ENCODE measurements around the gene RABEP2.
"Not testable (repeated sequence)": the region's sequence is repeated elsewhere in the genome, so short reads cannot be mapped to it uniquely, and the experiment has no call there.

The RABEP2 gene

GRCh38 chr16:28904363-28904762 is 20.7 kb downstream of the RABEP2 start:
- DNase-seq (ENCODE audit: low read depth in 1 of 2, low spot score in 1 of 2) = no peak

- no peak for DNase-seq (ENCODE audit: low read depth in 1 of 2, low spot score in 1 of 2)
Measured at GRCh38 chr16:28903344-28904042, 21.5 kb downstream of the RABEP2 start.

GRCh38 chr16:28902909-28903308 is 22.1 kb downstream of the RABEP2 start:
- DNase-seq (ENCODE audit: low read depth in 1 of 2, low spot score in 1 of 2) = no peak

GRCh38 chr16:28901862-28902261 is 23.2 kb downstream of the RABEP2 start:
- no peak for DNase-seq (ENCODE audit: low read depth in 1 of 2, low spot score in 1 of 2)

- DNase-seq (ENCODE audit: low read depth in 1 of 2, low spot score in 1 of 2) = no peak
Measured at GRCh38 chr16:28900601-28901000, 24.4 kb downstream of the RABEP2 start.

- no peak for DNase-seq (ENCODE audit: low read depth in 1 of 2, low spot score in 1 of 2)
Measured at GRCh38 chr16:28899882-28900590, 25.0 kb downstream of the RABEP2 start.

- DNase-seq (ENCODE audit: low read depth in 1 of 2, low spot score in 1 of 2) = no peak
Measured at GRCh38 chr16:28898942-28899341, 26.1 kb downstream of the RABEP2 start.

- DNase-seq (ENCODE audit: low read depth in 1 of 2, low spot score in 1 of 2) = no peak
Measured at GRCh38 chr16:28898266-28898665, 26.8 kb downstream of the RABEP2 start.

GRCh38 chr16:28897826-28898225 is 27.2 kb downstream of the RABEP2 start:
- DNase-seq (ENCODE audit: low read depth in 1 of 2, low spot score in 1 of 2) = no peak

GRCh38 chr16:28895609-28896008 is 29.4 kb downstream of the RABEP2 start:
- no peak for DNase-seq (ENCODE audit: low read depth in 1 of 2, low spot score in 1 of 2)

GRCh38 chr16:28893291-28893690 is 31.7 kb downstream of the RABEP2 start:
- DNase-seq (ENCODE audit: low read depth in 1 of 2, low spot score in 1 of 2) = no peak

GRCh38 chr16:28891964-28892890 is 32.8 kb downstream of the RABEP2 start:
- no peak for DNase-seq (ENCODE audit: low read depth in 1 of 2, low spot score in 1 of 2)

GRCh38 chr16:28890355-28890754 is 34.7 kb downstream of the RABEP2 start:
- DNase-seq (ENCODE audit: low read depth in 1 of 2, low spot score in 1 of 2) = not testable (repeated sequence)

- no peak for DNase-seq (ENCODE audit: low read depth in 1 of 2, low spot score in 1 of 2)
Measured at GRCh38 chr16:28886945-28887344, 38.1 kb downstream of the RABEP2 start.

GRCh38 chr16:28884045-28884444 is 41.0 kb downstream of the RABEP2 start:
- DNase-seq (ENCODE audit: low read depth in 1 of 2, low spot score in 1 of 2) = no peak

- DNase-seq (ENCODE audit: low read depth in 1 of 2, low spot score in 1 of 2) = no peak
Measured at GRCh38 chr16:28883221-28883996, 41.6 kb downstream of the RABEP2 start.

GRCh38 chr16:28882551-28883160 is 42.4 kb downstream of the RABEP2 start:
- DNase-seq (ENCODE audit: low read depth in 1 of 2, low spot score in 1 of 2) = no peak

GRCh38 chr16:28881565-28881964 is 43.5 kb downstream of the RABEP2 start:
- not testable (repeated sequence) for DNase-seq (ENCODE audit: low read depth in 1 of 2, low spot score in 1 of 2)

GRCh38 chr16:28880955-28881354 is 44.1 kb downstream of the RABEP2 start:
- DNase-seq (ENCODE audit: low read depth in 1 of 2, low spot score in 1 of 2) = no peak

- DNase-seq (ENCODE audit: low read depth in 1 of 2, low spot score in 1 of 2) = no peak
Measured at GRCh38 chr16:28880589-28880915, 44.5 kb downstream of the RABEP2 start.
